H1 (cell line): ENCODE results near the gene ACSF2. TPM values are rescaled to one million over a fixed set of nuclear protein-coding genes. Genes with fewer than 3 reads are reported as not detected.

Experiments used
- CTCF ChIA-PET: fragments of 300-600 bp; sonication (Branson Sonifier 250); formaldehyde crosslinking; loops from one replicate; lab custom pipeline; 2021; ENCODE audit not compliant: partially characterized antibody; lab: Charles Lee
- POLR2A ChIA-PET: fragments of 300-600 bp; sonication (Branson Sonifier 250); formaldehyde crosslinking; loops from one replicate; lab custom pipeline; 2021; ENCODE audit warnings: inconsistent platforms; ENCODE audit not compliant: partially characterized antibody; lab: Charles Lee
- DNase-seq, 2 experiments: peaks; one replicate each; pipeline versions ENCODE4 v3.0.0 to v3.0.0-alpha.2; 2010 to 2022; ENCODE audit warnings: low spot score in 2 of 2, low read depth in 1 of 2, mixed read lengths in 1 of 2
- FAIRE-seq: peaks from 2 replicates; lab custom pipeline; 2011; peaks lifted over from hg19 to GRCh38; lab: Jason Lieb, UNC
- H2AFZ ChIP-seq: 2 replicates; pipeline ENCODE4 v1.8.1; 2012; ENCODE audit warnings: low read length, inconsistent platforms
- H2AK5ac ChIP-seq: 2 replicates; pipeline ENCODE4 v1.6.1; 2013; ENCODE audit warnings: low read depth, low read length
- H2BK120ac ChIP-seq: replicated peaks from 2 replicates; pipeline ENCODE3; 2013; ENCODE audit warnings: low read depth, low read length, inconsistent platforms
- H2BK12ac ChIP-seq: 2 replicates; pipeline ENCODE4 v1.6.1; 2013; ENCODE audit warnings: low read depth, low read length
- H2BK15ac ChIP-seq: 2 replicates; pipeline ENCODE4 v1.6.1; 2013; ENCODE audit warnings: low read length
- H2BK20ac ChIP-seq: 2 replicates; pipeline ENCODE4 v1.6.1; 2013; ENCODE audit warnings: low read length
- H2BK5ac ChIP-seq: 2 replicates; pipeline ENCODE4 v1.6.1; 2013; ENCODE audit warnings: low read depth, low read length
- H3K14ac ChIP-seq: 2 replicates; pipeline ENCODE4 v1.6.1; 2013; ENCODE audit warnings: inconsistent platforms; ENCODE audit not compliant: insufficient read length
- H3K18ac ChIP-seq: 2 replicates; pipeline ENCODE4 v1.6.1; 2013; ENCODE audit warnings: low read length; ENCODE audit errors: extremely low read depth
- H3K23ac ChIP-seq: 2 replicates; pipeline ENCODE4 v1.6.1; 2013; ENCODE audit warnings: inconsistent platforms; ENCODE audit not compliant: insufficient read length
- H3K23me2 ChIP-seq: 2 replicates; pipeline ENCODE4 v1.6.1; 2013; ENCODE audit warnings: low read depth, low read length
- H3K27ac ChIP-seq: 2 replicates; pipeline ENCODE4 v1.6.1; 2011; ENCODE audit warnings: low read depth, low read length, inconsistent platforms
- H3K27me3 ChIP-seq, 4 experiments: replicated peaks in 1 of 4; 1 replicate in 1 of 4; 2 replicates in 3 of 4; pipeline versions ENCODE4 v1.6.1 to v1.8.1; 2011 to 2013; ENCODE audit warnings: low read length in 3 of 4, mild to moderate bottlenecking in 3 of 4, inconsistent platforms in 2 of 4, mixed read lengths in 2 of 4, moderate library complexity in 1 of 4; ENCODE audit not compliant: control insufficient read depth in 3 of 4, insufficient read depth in 3 of 4; ENCODE audit errors: extremely low read depth in 1 of 4
- H3K36me3 ChIP-seq, 4 experiments: 2 replicates each; pipeline versions ENCODE4 v1.6.1 to v1.8.1; 2011 to 2013; ENCODE audit warnings: mild to moderate bottlenecking in 4 of 4, low read length in 3 of 4, moderate library complexity in 2 of 4, control low read depth in 1 of 4, inconsistent platforms in 1 of 4; ENCODE audit not compliant: insufficient read depth in 4 of 4, control insufficient read depth in 2 of 4
- H3K4ac ChIP-seq: replicated peaks from 2 replicates; pipeline ENCODE3; 2013; ENCODE audit warnings: low read length, low read depth, mixed read lengths, inconsistent platforms; ENCODE audit not compliant: insufficient read length
- H3K4me1 ChIP-seq, 4 experiments: replicated peaks in 1 of 4; 1 replicate in 1 of 4; 2 replicates in 3 of 4; pipeline versions ENCODE4 v1.6.1 to v1.8.1; 2011 to 2013; ENCODE audit warnings: low read length in 3 of 4, inconsistent platforms in 2 of 4, mixed read lengths in 1 of 4; ENCODE audit not compliant: insufficient read depth in 4 of 4, control insufficient read depth in 3 of 4
- H3K4me2 ChIP-seq, 2 experiments: 2 replicates each; pipeline versions ENCODE4 v1.6.1 to v1.8.1; 2011 to 2013; ENCODE audit warnings: low read depth in 2 of 2, low read length in 2 of 2, control low read depth in 1 of 2, inconsistent platforms in 1 of 2, mild to moderate bottlenecking in 1 of 2; ENCODE audit not compliant: insufficient read depth in 1 of 2
- H3K4me3 ChIP-seq, 4 experiments: fragments of 200-600, 300-600 bp in 1 of 4; sonication (generic), shearing (Covaris generic), sonication (Bioruptor Twin) in 1 of 4; 2 replicates each; pipeline versions ENCODE4 v1.5.1 to v1.8.1; 2011 to 2016; ENCODE audit warnings: low read length in 4 of 4, low read depth in 3 of 4, control low read depth in 2 of 4, inconsistent platforms in 2 of 4, mild to moderate bottlenecking in 2 of 4, mixed read lengths in 1 of 4, moderate library complexity in 1 of 4; ENCODE audit not compliant: insufficient read depth in 2 of 4; ENCODE audit errors: extremely low read depth in 1 of 4
- H3K56ac ChIP-seq: replicated peaks from 2 replicates; pipeline ENCODE3; 2013; ENCODE audit warnings: low read depth, mild to moderate bottlenecking, mixed read lengths, low read length, inconsistent platforms; ENCODE audit not compliant: insufficient read length
- H3K79me1 ChIP-seq: 2 replicates; pipeline ENCODE4 v1.6.1; 2013; ENCODE audit warnings: low read depth, low read length, control low read depth
- H3K79me2 ChIP-seq, 2 experiments: 2 replicates each; pipeline versions ENCODE4 v1.6.1 to v1.8.1; 2012 to 2013; ENCODE audit warnings: low read length in 2 of 2, mild to moderate bottlenecking in 2 of 2, inconsistent platforms in 1 of 2; ENCODE audit not compliant: insufficient read depth in 2 of 2, control insufficient read depth in 1 of 2
- H3K9ac ChIP-seq, 4 experiments: replicated peaks in 1 of 4; 1 replicate in 1 of 4; 2 replicates in 3 of 4; pipeline versions ENCODE4 v1.6.1 to v1.8.1; 2011 to 2013; ENCODE audit warnings: low read depth in 3 of 4, low read length in 3 of 4, control low read depth in 2 of 4, mild to moderate bottlenecking in 2 of 4, moderate library complexity in 2 of 4, inconsistent platforms in 1 of 4; ENCODE audit errors: extremely low read depth in 1 of 4
- H3K9me3 ChIP-seq, 2 experiments: 2 replicates each; pipeline versions ENCODE4 v1.6.1 to v1.8.1; 2012 to 2013; ENCODE audit warnings: mild to moderate bottlenecking in 2 of 2, moderate library complexity in 2 of 2, control low read depth in 1 of 2, inconsistent platforms in 1 of 2, low read depth in 1 of 2, low read length in 1 of 2, mixed read lengths in 1 of 2; ENCODE audit not compliant: insufficient read depth in 2 of 2
- H4K20me1 ChIP-seq, 2 experiments: replicated peaks in 1 of 2; 2 replicates each; pipeline versions ENCODE3 to v1.8.1; 2011 to 2013; ENCODE audit warnings: inconsistent platforms in 2 of 2, low read length in 2 of 2, mild to moderate bottlenecking in 1 of 2; ENCODE audit not compliant: insufficient read depth in 2 of 2, control insufficient read depth in 1 of 2
- H4K5ac ChIP-seq: 2 replicates; pipeline ENCODE4 v1.6.1; 2013; ENCODE audit warnings: low read length, low read depth, mixed read lengths, inconsistent platforms; ENCODE audit not compliant: insufficient read length
- H4K8ac ChIP-seq: 2 replicates; pipeline ENCODE4 v1.8.0; 2013; ENCODE audit warnings: mild to moderate bottlenecking, moderate library complexity, low read length, inconsistent platforms; ENCODE audit not compliant: insufficient read depth; ENCODE audit errors: extremely low read depth
- H4K91ac ChIP-seq: replicated peaks from 2 replicates; pipeline ENCODE3; 2013; ENCODE audit warnings: low read length, mixed read lengths, inconsistent platforms; ENCODE audit not compliant: insufficient read length
- EZH2 ChIP-seq: fragments of 200-600 bp; sonication (generic); IDR thresholded peaks from 2 replicates; pipeline ENCODE4 v1.7.1; 2012; ENCODE audit warnings: low read depth, mild to moderate bottlenecking, moderate library complexity, low read length, inconsistent platforms; ENCODE audit not compliant: severe bottlenecking
- KDM1A ChIP-seq: fragments of 200-600, 300-600 bp; sonication (generic); IDR thresholded peaks from 2 replicates; pipeline ENCODE4 v1.7.1; 2016; ENCODE audit warnings: mild to moderate bottlenecking, low read length, borderline replicate concordance
- KDM4A ChIP-seq: IDR thresholded peaks from one replicate; pipeline ENCODE4 v1.7.1; 2012; ENCODE audit warnings: low read depth, mild to moderate bottlenecking, moderate library complexity, low read length, inconsistent platforms; ENCODE audit not compliant: severe bottlenecking
- RNF2 ChIP-seq: fragments of 200-900, 300-1000 bp; sonication (generic); IDR thresholded peaks from 2 replicates; pipeline ENCODE4 v1.7.1; 2016; ENCODE audit warnings: borderline replicate concordance, low read depth, mild to moderate bottlenecking, antibody characterized with exemption, low read length; ENCODE audit not compliant: poor library complexity, severe bottlenecking; ENCODE audit errors: missing control alignments
- WGBS, 2 experiments: shearing (Covaris generic) in 1 of 2; methylation state at CpG; one replicate each; pipeline versions ENCODE4 v1.1.6 to v1.1.7; 2013 to 2015; ENCODE audit warnings: low lambda C conversion rate in 2 of 2, mixed read lengths in 2 of 2, inconsistent platforms in 1 of 2, low coverage in 1 of 2, missing lambda C conversion rate in 1 of 2; ENCODE audit not compliant: insufficient replicate concordance in 2 of 2, insufficient coverage in 1 of 2, insufficient read length in 1 of 2; ENCODE audit errors: extremely low coverage in 1 of 2, missing lambda C conversion rate in 1 of 2; 5-methylcytosine and 5-hydroxymethylcytosine counted together
- polyA plus RNA-seq, 7 experiments: library from polyadenylated mRNA; depleted of rRNA in 3 of 7; stranded (reverse) in 5 of 7; unstranded in 2 of 7; fragments of >200 nt in 5 of 7; fragments of 200-250 nt in 2 of 7; gene quantifications; 1 replicate in 5 of 7; 2 replicates in 1 of 7; 4 replicates in 1 of 7; pipeline versions ENCODE4 v1.2.1 to v1.2.3, GENCODE V29; 2011 to 2013; ENCODE audit warnings: missing spikeins in 2 of 7, mixed read lengths in 2 of 7
- total RNA-seq: library from RNA; stranded (reverse); fragmentation: NEBNext Ultra II Directional; extraction: Animal tissue kit (Norgen Biotek cat#: 25700); gene quantifications from 2 replicates; pipeline ENCODE4 v1.2.1, GENCODE V29; 2021

The ACSF2 gene
- total and polyA plus RNA-seq, 2 of the 8 experiments (the other 6 are each of a cell fraction or from before 2014, with no cell fraction given): 14.5 to 16.3 TPM

- Histone ChIP-seq H3K79me1 (no peaks in the 10 kb centered on the region), H3K9ac (no peak overlapping the region), H3K27ac (no peak overlapping the region), H3K18ac (no peak overlapping the region), H2BK15ac (no peak overlapping the region), H3K4me1 (peaks cover 0 to 17% (median 7%) of the 10 kb centered on the region in 4 experiments; a peak in 6 of 7 replicates), H2AFZ (no peak overlapping the region), H4K20me1 (peaks cover 0 to 9% of the 10 kb centered on the region in 2 experiments), H3K4me2 (peak overlapping the region; percentile 75 to 90), H4K91ac (no peak overlapping the region), H3K14ac (no peak overlapping the region), H3K27me3 (peaks cover 8 to 39% (median 27%) of the 10 kb centered on the region in 4 experiments; a peak in 6 of 7 replicates), H2AK5ac (no peak overlapping the region), H3K36me3 (no peaks in the 10 kb centered on the region), H4K8ac (no peak overlapping the region), H3K4me3 (peak overlapping the region; percentile 27 to 62 (median 35); a peak in 6 of 8 replicates), H3K23ac (no peak overlapping the region), H2BK120ac (no peak overlapping the region), H3K56ac (no peak overlapping the region), H2BK12ac (no peak overlapping the region), H3K23me2 (peaks cover 7% of the 10 kb centered on the region; the same call in 1 of the 2 replicates), H2BK20ac (no peak overlapping the region), H3K4ac (no peak overlapping the region), H4K5ac (no peak overlapping the region), H3K9me3 (no peaks in the 10 kb centered on the region), H2BK5ac (no peak overlapping the region), H3K79me2 (no peaks in the 10 kb centered on the region)
- FAIRE-seq: no peak
- ChIA-PET POLR2A (interaction anchor here (1.0 to 2.4 kb wide), 2 partner anchors 10 to 100 kb away, joined by 3 to 10 read pairs; partner anchors contain the start of gene RSAD1), CTCF (interaction anchor here (0.9 to 8.8 kb wide), 3 partner anchors 72 to 157 kb away, joined by 4 to 49 read pairs (median 5); partner anchors contain the start of gene LRRC59)
- 4% methylated on average over 19 of the region's 37 CpGs; no CpG with 5 or more reads in 1 of the 2 experiments for WGBS, 2 experiments
- TF ChIP-seq RNF2: no peak
- peak; percentile 26 for TF ChIP-seq KDM4A
- no peak for TF ChIP-seq KDM1A
- peak; percentile 19 for TF ChIP-seq EZH2
- DNase-seq: no peak
These were observed 43.2 kb downstream of the ACSF2 start for GRCh38 chr17:50469208-50469605.
